Measurements from ENCODE around the gene CCT5.

GRCh38 chr5:10216107-10216506, 34.0 kb upstream of the CCT5 start:
- TF ChIP-seq CTCF (IDR thresholded peaks at IDR 0.05) = no peak
- TF ChIP-seq POLR2A (IDR thresholded peaks at IDR 0.05) = no peak

Measured in adrenal gland (tissue), 5 donors.